Body of pancreas (tissue), 4 donors: ENCODE results near the gene PLA2G2F.

Source experiments
- CTCF ChIP-seq, 7 experiments: fragments of 450-650 bp in 4 of 7; fragments of 200-600 bp in 3 of 7; sonication (generic) in 3 of 7; IDR thresholded peaks; one replicate each; pipeline ENCODE4 v1.5.1; 2016 to 2019; ENCODE audit warnings: antibody characterized with exemption in 7 of 7
- POLR2A ChIP-seq, 3 donors: fragments of 450-650 bp; IDR thresholded peaks; one replicate each; pipeline ENCODE4 v1.6.1; 2016; ENCODE audit warnings: antibody characterized with exemption in 3 of 3, mild to moderate bottlenecking in 2 of 3

- TF ChIP-seq CTCF (IDR thresholded peaks at IDR 0.05), result no peak
- no peak for TF ChIP-seq POLR2A (IDR thresholded peaks at IDR 0.05)
Observed at GRCh38 chr1:20182415-20182814, 43.3 kb downstream of the PLA2G2F start.
